Measurements from ENCODE around the gene GRM7.
"Not testable (repeated sequence)": the region's sequence is repeated elsewhere in the genome, so short reads cannot be mapped to it uniquely, and the experiment has no call there.

Gene GRM7

GRCh38 chr3:6860954-6861624, at the start of gene GRM7:
Gene GRM7, plus strand, starts transcription at chr3:6861115.
- DNase-seq: no peak

DNA sequence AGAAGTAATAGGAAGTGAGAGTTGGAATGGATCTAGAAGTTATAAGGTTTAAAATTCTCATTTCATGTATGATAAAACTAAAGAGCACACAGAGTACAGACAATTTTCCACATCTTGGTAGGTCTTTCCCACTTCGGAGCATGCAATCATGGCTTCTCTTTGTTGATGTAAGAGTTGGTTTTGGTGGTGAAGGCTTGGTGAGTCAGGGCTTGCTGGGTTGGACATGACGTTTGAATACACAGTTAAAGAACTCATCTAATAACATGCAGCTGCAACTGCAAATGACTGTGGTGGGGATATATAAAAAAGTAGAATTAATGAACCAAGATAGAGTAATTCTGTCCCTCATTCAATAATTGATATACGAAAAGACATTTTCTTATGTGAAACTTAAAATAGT, 39.5 kb upstream of the GRM7 start:
- DNase-seq: no peak

GRCh38 chr3:6825524-6825923, 35.4 kb upstream of the GRM7 start:
- no peak for DNase-seq

DNA sequence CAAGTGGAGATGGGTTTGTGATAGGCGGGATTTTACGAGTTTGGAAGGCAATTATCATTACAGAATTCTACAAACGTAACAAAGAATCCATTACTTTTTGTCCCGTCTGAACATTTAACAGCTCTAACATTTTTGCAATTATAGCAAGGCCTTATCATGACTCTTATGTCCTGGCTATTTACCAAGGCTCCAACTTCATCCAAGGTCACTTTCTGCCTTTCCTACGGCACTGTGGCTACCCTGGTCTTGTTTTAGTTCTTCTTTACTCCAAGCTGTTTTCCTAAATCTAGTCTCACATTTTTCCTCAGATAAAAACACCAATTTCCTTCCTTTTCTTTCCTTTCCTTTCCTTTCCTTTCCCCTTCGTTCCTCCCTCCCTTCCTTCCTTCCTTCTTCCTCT, 33.5 kb upstream of the GRM7 start:
- no peak for DNase-seq

DNA sequence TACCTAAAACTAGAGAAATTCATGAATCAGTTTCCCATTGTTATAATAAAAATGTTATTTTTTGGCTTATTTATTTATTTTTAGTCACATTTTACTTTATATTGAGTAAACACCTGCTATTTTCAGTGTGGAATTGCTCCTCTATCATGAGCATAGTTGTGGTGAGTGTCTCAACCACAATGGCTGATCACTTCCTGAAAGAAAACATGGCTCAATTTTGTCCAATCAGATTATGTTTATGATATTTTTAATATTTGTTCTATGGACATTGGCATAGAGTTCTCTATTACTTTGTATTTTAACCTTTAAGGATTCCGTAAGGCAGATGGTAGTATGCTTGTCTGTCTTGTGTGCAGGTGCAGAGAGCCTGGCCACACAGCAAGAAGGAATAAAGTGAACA, 16.2 kb upstream of the GRM7 start:
- no peak for DNase-seq

DNA sequence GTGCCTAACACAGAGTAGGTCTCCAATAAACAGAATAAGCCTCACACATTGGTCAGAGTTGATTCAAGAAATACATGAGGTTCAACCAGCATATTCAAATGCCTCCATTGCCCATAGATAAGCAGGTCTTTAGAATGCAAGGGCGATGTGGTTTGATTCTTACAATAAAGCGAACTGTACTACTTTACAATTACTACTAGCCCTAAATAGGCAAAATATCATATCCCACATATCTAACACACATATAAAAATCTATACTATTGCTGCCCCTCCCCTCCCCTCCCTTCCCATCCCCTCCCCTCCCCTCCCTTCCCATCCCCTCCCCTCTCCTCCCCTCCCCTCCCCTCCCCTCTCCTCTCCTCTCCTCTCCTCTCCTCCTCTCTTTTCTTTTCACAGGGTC, 6.7 kb upstream of the GRM7 start:
- no peak for DNase-seq

GRCh38 chr3:6857510-6857909, 3.4 kb upstream of the GRM7 start:
- no peak for DNase-seq

DNA sequence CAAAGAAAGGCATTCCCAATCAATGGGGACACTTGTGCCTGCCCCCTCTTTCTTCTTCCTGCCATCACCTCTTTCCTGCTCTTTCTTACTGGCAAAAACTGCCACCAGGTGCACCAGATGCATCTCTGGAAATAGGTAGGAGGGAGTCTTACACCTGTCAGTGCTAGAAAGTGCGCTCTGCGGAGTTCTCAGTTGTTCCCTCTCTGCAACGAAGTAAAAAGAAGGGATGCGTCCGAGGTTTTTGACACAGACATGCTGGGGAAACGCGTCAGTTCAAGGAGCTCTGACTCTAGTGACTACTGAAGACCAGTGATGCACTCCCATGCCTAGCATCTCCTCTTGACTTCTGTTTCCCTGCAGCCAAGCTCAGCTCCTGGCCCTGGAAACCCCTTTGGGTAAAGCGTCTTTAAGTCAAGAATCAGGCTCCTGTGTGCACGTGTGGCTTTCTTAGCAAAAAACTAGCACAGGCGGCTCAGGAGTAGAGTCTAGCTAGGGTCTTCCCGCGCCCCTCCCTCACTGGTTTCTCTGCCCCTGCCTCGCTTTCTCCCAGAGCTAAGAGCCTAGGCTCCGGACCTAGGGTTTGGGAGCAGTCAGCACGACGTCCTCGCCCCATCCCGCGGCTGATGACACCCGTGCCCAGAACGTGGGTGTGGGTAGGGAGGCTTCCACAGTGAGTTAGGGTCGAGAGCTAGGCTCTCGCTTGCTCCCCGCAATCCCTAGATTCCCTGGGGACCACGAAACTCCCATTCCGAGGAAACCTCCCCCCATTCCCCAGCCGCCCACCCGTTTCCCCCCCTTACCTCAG, 564 bp upstream of the GRM7 start:
- no peak for DNase-seq

DNA sequence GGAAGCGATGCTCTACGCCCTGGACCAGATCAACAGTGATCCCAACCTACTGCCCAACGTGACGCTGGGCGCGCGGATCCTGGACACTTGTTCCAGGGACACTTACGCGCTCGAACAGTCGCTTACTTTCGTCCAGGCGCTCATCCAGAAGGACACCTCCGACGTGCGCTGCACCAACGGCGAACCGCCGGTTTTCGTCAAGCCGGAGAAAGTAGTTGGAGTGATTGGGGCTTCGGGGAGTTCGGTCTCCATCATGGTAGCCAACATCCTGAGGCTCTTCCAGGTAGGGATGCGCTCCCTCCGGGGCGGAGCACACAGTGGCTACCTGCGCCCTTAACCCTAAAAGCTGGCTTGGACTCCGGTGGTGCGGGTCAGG, 698 bp downstream of the GRM7 start:
- DNase-seq: no peak

GRCh38 chr3:6862041-6862879, 1.3 kb downstream of the GRM7 start:
- DNase-seq: no peak

DNA sequence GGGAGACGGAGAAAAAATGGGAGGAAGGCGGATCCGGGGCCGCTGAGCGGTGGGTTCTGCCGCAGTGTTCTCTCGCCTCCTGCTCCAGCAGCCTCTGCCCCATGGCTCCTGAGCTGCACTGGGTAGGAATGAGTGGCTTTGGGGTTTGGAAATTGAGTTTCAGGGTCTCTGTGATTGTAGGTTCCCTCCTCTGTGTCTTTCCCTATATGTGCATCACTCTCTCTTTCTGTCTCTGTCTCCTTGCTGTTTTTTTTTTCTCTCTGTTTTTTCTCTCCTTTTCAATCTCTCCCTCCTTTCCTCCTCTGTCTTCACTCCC, 1.9 kb downstream of the GRM7 start:
- DNase-seq: no peak

- DNase-seq: no peak
These were observed 6.4 kb downstream of the GRM7 start for GRCh38 chr3:6867269-6867668.

DNA sequence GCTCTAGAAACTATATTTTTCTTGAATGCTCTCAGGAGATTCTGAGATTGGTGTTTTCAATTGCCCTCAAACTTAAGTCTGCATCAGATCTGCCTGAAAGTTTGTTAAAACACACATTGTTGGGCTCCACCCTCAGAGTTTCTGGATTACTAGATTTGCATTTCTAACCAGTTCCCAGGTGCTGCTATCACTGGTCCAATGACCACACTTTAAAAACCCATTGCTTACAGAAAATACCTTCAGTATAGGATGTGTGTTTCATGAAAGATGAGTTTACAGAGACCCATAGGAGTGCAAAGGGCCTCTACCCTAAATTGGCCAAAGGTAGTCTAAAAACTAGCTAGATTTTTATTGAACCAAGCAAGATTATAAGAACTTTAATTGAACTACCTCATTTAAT, 17.8 kb downstream of the GRM7 start:
- no peak for DNase-seq

DNA sequence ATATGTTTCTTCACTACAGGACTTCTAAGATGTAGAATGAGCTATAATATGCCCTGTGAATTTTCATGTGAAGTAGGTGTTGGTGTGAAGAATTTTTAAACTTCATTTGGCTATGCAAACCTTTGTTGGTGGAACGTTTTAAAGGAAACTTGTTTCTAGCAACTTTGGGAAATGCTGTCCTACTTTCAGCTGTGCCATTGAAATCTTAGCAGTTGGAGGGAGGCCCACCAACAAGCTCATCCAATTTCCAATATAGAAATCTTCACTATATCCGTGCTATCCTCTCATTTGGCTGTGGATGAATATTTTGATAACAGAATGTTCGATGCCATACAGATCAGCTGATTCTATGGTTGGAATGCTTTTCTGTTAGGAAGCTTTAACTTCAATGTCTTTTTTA, 51.3 kb downstream of the GRM7 start:
- no peak for DNase-seq

- DNase-seq: no peak
These were observed 55.0 kb downstream of the GRM7 start for GRCh38 chr3:6915898-6916297.

DNA sequence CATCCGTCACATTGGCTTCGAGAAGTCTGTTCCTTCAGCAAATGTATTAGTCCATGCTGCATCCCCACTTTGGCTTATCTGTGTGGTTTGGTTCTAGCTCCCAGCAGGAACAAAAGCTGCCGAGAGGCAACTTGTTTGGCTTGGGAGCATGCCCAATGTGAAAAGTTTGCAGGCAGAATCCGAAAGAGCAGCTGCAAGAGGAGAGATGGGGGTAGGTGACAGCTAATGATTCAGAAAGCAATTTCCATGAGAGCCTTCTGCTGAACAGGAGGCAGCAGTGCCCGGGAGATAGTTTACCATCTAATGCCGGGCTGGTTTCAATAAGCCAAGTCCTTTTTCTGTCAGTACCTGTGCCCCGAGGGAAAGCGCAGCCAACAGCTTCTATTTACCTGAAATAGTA, 60.2 kb downstream of the GRM7 start:
- no peak for DNase-seq

- DNase-seq: no peak
These were observed 61.0 kb downstream of the GRM7 start for GRCh38 chr3:6921876-6922275.

GRCh38 chr3:6928064-6928463, 67.1 kb downstream of the GRM7 start:
- DNase-seq: no peak

GRCh38 chr3:6929918-6930317, 69.0 kb downstream of the GRM7 start:
- no peak for DNase-seq

- not testable (repeated sequence) for DNase-seq
These were observed 74.5 kb downstream of the GRM7 start for GRCh38 chr3:6935418-6935817.

DNA sequence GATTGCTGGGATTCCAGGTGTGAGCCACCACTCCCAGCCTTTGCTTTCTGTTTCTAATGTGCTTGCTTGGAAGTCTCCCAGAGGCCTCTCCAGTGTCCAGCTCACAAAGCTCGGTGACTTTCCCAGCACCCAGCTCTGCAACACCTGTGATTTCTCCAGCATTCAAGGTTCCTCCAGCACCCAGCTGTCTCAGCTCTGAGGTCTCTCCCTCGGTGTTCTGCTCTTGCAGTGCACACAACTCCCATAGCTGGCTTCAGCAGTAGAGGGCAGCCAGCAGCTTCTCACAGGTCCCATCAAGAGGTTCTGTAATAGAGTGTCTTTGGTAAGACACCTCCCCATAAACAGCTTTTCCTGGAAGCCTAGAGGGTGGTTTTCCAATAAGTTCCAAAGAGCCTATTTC, 75.1 kb downstream of the GRM7 start:
- no peak for DNase-seq

DNA sequence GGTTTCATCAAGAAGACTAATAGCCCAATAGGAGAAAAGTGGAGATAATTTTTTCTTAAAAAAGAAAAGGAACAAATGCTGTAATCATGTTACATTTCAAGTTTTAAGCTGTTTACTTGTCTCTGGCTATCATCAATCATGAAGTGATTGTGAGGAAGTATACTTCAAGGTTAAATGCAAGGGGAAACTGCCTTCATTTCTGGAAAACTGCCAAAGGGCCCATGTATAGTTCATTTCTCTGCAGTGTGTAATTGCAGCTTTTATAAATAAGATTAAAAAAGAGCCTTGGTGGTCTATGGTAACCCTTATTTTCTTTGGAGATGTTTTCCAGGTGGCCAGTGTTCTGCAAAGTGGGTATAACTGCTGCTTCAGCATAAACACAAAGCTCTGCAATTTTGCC, 101.9 kb downstream of the GRM7 start:
- no peak for DNase-seq

DNA sequence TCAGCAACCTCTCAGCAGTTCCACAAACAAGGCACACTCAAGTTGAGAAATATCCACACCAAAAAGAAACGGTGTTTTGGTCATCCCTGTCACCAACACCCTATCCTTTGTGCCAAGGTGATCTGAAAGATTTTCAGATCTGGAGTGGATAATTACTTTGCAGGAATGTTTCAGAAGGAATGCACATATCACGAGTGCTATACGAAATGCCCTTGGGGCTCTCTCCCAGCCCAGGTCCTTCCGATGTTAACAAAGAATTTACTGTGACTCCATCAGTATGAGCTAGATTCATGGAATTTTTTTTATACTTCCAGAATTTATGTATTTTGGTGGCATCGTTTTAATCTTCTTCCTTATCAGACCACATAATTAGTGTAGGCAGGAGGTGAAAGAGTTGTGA, 105.0 kb downstream of the GRM7 start:
- no peak for DNase-seq

DNA sequence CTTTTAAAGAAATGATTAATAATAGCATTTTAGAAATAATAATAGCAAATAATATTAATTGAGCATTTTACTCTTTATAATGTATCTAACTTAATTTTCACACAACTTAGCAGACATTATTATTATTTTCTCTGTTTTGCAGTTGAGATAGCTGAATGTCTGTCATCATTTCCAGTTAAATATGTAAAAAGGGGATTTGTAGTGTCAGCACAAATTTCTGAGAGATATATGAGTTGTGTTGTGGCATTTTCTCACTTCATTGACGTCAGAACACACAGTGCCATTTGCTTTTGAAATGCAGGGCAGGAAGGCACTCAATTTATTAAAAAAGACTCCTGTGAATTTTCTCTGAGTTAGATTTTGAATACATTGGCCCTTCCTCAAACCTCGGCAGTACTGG, 111.0 kb downstream of the GRM7 start:
- DNase-seq: no peak

All from stimulated activated CD8-positive, alpha-beta memory T cell treated with anti-CD3 and anti-CD28 coated beads, Interleukin-4, amount 100 ng/mL, for 48 hours (primary cell).